Activated T-cell treated with anti-CD3 and anti-CD28 coated beads for 48 hours (primary cell): ENCODE measurements around the gene SKI.

Experiments
- DNase-seq: peaks from one replicate; pipeline ENCODE4 v3.0.0-alpha.2; 2020; ENCODE audit warnings: low read depth

SKI gene

GRCh38 chr1:2352897-2353550 is 124.9 kb downstream of the SKI start:
- DNase-seq = no peak

- no peak for DNase-seq
Measured at GRCh38 chr1:2353551-2354438, 125.7 kb downstream of the SKI start.

- no peak for DNase-seq
Measured at GRCh38 chr1:2354511-2355372, 126.6 kb downstream of the SKI start.

- DNase-seq = no peak
Measured at GRCh38 chr1:2355373-2356261, 127.5 kb downstream of the SKI start.

- no peak for DNase-seq
Measured at GRCh38 chr1:2356401-2356800, 128.3 kb downstream of the SKI start.

- no peak for DNase-seq
Measured at GRCh38 chr1:2356911-2357845, 129.1 kb downstream of the SKI start.

GRCh38 chr1:2358072-2358471 is 130.0 kb downstream of the SKI start:
- DNase-seq = no peak

GRCh38 chr1:2358651-2359640 is 130.8 kb downstream of the SKI start:
- no peak for DNase-seq
